Spleen (tissue), 7 donors: ENCODE measurements around the gene CAMK2N2.

Experiments used
- CTCF ChIP-seq, 11 experiments: fragments of 200-600 bp in 7 of 11; fragments of 450-650 bp in 4 of 11; sonication (generic) in 4 of 11; IDR thresholded peaks in 8 of 11; conservative IDR thresholded peaks in 3 of 11; 1 replicate in 7 of 11; 2 replicates in 4 of 11; pipeline versions ENCODE4 v1.4.0 to v1.8.0; 2016 to 2021; ENCODE audit warnings: antibody characterized with exemption in 11 of 11, inconsistent platforms in 4 of 11, mild to moderate bottlenecking in 1 of 11
- POLR2A ChIP-seq, 3 donors: fragments of 450-650 bp; IDR thresholded peaks; one replicate each; pipeline ENCODE4 v1.5.1; 2017; ENCODE audit warnings: antibody characterized with exemption in 3 of 3, mild to moderate bottlenecking in 1 of 3
- POLR2AphosphoS5 ChIP-seq, 3 donors: sonication (generic); formaldehyde crosslinking; IDR thresholded peaks; one replicate each; pipeline ENCODE4 v1.5.1; 2017; ENCODE audit warnings: antibody characterized with exemption in 3 of 3
- donor health status: DM: no; HTN: no; CAD: no; lungs with moderate emphysema.
- donor health status: DM: no; HTN: no; CAD: no.
- donor health status: DM: no; HTN: no; CAD: no.

- no peak for TF ChIP-seq POLR2A (IDR thresholded peaks at IDR 0.05)
- TF ChIP-seq CTCF (IDR thresholded peaks at IDR 0.05 in 8 of 11, conservative IDR thresholded peaks at IDR 0.05 in 3 of 11): peak in 9 of 11 experiments; percentile 5 to 60 (median 42)
- TF ChIP-seq POLR2AphosphoS5 (IDR thresholded peaks at IDR 0.05): peak in 2 of 3 donors; percentile 30 to 37
These were observed 31.8 kb downstream of the CAMK2N2 start, which contains the start of gene VWA5B2 for GRCh38 chr3:184229394-184230080.
